HG02759 (cell line): ENCODE measurements around the gene CABLES1.
"Not testable (repeated sequence)": the region's sequence is repeated elsewhere in the genome, so short reads cannot be mapped to it uniquely, and the experiment has no call there.

ENCODE experiments used
- ATAC-seq: cut with Tn5 transposase; IDR thresholded peaks from one replicate; pipeline ENCODE4 v1.9.1; 2021; ENCODE audit warnings: mild to moderate bottlenecking, moderate library complexity; ENCODE audit not compliant: unreplicated experiment

The CABLES1 gene

GRCh38 chr18:23141104-23141999 lies 6.1 kb downstream of the CABLES1 start:
- ATAC-seq = no peak

- ATAC-seq = no peak
Observed at GRCh38 chr18:23142251-23142929, 7.1 kb downstream of the CABLES1 start.

DNA sequence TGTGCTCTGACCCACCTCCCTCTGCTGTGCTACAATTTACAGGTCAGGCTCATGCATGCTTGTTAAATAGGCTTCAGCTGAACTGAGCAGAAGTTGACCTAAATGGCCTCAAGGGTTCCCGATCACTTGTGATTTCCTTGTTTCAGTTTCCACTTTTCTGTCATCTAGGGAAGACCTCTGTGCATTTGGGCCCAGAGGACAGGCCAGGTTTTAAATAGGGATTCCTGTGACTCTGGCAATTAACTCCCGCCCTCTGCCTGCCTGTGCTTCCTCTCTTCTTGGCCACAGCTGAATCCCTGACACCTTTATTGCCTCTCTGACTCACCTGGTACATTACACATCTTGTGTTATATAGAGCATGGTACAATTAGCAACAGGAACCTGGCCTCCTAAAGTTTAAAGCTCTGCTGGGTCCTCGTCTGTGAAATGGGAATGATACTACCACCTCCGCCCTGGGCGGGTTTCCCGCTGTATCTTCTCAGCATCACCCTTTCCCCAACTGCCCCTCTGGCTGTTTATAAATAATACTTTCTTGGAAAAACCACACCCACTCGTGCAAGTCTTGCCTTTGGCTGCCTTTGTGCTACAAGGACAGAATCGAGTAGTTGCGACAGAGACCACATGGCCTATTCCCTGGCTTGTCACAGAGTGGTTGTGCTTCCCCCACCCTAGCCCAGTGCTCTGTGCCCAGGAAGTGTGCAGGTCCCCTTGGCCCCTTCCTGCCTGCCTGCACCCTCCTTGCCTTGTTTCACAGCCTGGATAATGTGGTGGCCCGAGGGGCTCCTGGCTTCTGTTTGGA lies 7.9 kb downstream of the CABLES1 start:
- no peak for ATAC-seq

DNA sequence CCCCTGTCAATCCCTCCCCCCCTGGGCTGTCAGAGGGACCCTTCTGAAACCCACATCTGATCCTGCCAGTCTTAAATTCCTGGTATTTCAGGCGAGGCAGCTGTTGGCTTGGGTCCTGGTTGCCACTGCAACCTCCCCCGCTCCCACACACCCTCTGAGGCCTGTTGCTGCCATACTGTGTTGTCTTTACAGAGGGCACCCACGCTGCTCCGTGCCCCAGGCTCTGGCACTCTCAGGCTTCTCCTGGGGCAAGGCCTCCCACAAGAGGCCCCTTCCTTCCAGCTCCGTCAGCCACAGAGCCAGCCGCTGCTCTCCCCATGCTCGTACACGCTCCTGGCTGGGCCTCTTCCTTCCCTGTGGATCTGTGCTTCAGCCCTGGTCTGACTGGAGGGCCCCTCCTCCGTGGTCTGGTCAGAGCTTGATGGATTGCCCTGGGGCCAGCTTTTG lies 8.6 kb downstream of the CABLES1 start:
- no peak for ATAC-seq

DNA sequence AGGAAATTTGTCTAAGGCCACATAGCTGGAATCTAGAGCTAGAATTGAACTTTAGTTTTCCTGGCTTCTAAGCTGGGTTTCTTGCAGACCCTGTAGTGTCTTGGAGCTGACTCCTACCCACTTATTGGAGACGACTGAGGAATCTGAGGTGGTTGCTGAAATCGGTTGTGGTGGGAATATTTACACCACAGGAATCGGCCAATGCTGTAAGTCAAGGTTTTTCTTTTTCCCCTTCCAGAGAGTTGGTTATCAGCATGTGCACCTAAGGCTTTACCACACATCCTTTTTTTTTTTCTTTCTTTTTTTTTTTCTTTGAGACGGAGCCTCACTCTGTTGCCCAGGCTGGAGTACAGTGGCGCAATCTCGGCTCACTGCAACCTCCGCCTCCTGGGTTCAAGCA lies 9.4 kb downstream of the CABLES1 start:
- no peak for ATAC-seq

- ATAC-seq = no peak
Observed at GRCh38 chr18:23145621-23146020, 10.3 kb downstream of the CABLES1 start.

GRCh38 chr18:23146861-23147469 lies 11.7 kb downstream of the CABLES1 start:
- no peak for ATAC-seq

- no peak for ATAC-seq
Observed at GRCh38 chr18:23148382-23148781, 13.1 kb downstream of the CABLES1 start.

GRCh38 chr18:23149570-23149969 lies 14.3 kb downstream of the CABLES1 start:
- no peak for ATAC-seq

DNA sequence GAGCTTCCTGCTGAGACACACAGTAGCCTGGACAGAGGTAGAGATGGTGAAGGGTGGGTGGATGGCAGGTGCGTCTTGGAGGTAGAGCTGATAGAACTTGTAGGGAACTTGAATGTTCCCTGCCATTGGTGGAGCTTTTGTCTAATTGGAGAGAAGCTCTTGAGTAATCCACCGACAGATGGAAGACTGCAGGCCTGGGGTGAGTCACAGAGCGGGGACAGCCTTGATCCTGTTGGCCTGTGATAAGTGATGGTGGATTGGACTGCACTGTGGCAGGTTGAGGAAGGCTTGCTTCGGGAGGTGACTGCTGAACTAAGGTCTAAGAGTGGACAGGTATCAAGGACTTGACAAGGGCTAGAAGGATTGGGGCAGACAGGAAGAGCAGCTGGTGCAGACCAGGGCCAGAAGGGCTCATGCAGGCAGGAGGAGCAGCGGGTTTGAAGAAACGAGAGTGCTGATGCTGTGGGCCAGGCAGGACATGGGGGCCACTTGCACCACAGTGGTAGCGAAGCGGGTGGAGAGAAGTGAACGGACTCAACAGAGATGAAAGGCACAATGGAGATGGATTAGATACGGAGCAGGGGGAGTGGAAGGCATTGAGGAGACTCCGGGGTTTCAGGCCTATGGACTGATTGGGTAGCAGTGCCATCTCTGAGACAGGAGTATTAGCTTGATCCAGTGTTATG lies 16.3 kb downstream of the CABLES1 start:
- no peak for ATAC-seq

DNA sequence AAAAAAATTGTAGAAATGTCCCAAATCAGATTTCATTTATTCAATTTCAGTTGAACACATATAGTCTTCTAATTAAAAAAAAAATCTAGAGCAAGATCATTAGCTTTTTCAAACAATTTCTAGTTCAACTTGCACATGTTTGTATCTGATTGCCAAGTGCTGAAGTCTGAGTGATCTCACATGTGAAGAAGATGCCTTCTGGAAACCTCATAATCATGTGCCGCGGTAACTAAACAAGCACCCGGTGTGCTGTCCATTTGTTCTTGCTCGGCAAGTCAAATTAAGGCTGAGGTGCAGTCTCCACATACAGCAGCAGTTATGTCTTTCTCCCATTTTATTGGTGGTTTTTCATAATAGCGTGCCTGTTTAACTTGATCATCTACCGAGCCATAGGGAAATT lies 18.7 kb downstream of the CABLES1 start:
- no peak for ATAC-seq

- no peak for ATAC-seq
Observed at GRCh38 chr18:23154823-23155500, 19.7 kb downstream of the CABLES1 start.

DNA sequence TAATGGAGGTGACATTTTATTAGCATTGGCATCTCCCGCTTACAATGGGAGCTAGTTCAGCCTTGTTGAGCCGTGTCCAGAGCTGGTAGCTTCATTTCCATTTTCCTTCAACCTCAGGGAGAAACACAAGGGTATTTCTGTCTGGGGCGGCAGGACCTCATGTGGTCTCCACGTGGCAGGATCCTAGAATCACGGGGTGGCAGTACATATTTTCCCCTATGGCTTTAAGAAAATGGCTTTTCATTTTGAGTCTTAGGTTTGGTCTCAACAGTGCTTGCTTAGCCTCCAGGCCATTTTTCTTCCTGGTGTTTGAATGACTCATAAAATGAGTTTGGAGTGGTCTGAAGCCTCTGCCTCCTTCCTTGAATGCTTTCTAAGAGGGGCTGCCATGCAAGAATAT lies 20.3 kb downstream of the CABLES1 start:
- ATAC-seq = no peak

DNA sequence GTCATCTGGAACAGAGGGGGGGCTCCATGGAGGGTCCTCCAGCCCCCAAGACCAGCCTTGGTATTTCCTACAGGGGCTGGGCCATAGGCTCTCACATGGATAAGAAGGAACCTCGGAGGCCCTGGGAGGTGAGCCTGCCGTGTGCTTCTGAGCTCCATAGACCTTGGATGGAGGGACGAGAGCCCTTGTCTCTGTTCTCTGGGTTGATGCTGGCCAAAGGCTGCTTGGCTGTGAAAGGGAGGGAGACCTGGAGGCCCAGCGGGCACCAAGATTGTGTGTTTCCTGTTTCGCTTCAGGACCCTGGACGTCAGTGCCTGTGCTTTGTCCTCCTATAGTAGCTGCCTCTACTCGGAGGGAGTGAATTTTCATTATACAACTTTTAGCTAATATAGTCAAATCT lies 20.8 kb downstream of the CABLES1 start:
- ATAC-seq = no peak

GRCh38 chr18:23158058-23158457 lies 22.8 kb downstream of the CABLES1 start:
- ATAC-seq = no peak

DNA sequence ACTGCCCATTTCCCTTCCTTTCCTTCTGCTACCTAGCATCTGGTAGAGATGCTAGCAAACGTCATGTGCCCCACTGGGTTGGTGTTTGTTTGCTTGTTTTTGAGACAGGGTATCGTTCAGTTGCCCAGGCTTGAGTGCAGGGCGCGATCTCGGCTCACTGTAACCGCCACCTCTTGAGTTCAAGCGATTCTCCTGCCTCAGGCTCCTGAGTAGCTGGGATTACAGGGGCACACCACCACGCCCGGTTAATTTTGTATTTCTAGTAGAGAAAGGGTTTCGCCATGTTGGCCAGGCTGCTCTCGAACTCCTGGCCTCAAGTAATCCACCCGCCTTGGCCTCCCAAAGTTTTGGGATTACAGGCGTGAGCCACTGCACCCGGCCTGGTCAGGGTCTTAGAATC lies 23.6 kb downstream of the CABLES1 start:
- not testable (repeated sequence) for ATAC-seq

DNA sequence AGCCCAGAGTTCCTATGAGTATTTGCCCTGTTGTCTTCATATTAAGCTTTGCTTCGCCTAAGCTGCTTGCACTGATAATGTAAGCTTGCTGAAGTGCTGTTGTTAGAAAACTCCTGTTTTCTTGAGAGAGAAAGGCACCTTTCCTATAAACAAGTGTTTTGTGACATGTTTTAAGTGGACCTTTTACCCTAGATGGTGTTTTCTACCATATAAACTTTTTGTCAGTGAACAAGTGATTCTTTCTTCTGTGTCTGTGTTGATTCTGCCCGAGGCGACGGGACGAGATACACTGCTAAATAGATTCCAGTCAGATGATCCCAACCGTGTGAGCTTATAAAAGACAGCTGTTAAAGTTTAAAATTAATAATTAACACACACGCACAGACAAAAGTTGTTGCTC lies 24.1 kb downstream of the CABLES1 start:
- ATAC-seq = no peak

DNA sequence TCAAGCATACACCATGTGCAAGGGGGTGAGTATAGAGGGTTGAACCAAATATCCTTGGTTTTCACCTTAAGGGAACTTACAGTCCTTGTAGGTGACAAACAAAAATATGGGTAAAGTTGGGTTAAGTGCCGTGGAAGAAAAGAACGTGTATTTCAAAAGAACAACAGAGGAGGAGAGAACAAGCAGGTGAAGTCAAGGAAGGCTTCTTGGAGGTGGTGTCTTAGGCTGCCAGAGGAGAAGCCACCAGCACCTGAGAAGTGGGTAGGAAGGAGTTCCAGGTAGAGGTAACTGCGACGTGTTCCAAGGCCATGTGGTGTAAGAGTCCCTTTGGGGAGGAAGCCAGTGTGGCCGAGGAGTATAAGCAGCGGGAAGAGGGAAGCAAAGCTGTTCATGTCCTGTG lies 27.2 kb downstream of the CABLES1 start:
- no peak for ATAC-seq

GRCh38 chr18:23163786-23164533 lies 28.7 kb downstream of the CABLES1 start:
- no peak for ATAC-seq
